Mammary epithelial cell (primary cell): ENCODE results near the gene APC2.

ENCODE experiments used
- CTCF ChIP-seq, 2 donors: IDR thresholded peaks in 1 of 2; conservative IDR thresholded peaks in 1 of 2; 2 replicates each; pipeline ENCODE4 v1.5.1; 2011 to 2012; ENCODE audit warnings: inconsistent platforms in 2 of 2, low read length in 2 of 2, mild to moderate bottlenecking in 2 of 2, control low read depth in 1 of 2, low read depth in 1 of 2; ENCODE audit not compliant: insufficient read depth in 1 of 2; ENCODE audit errors: extremely low read depth in 1 of 2
- EZH2 ChIP-seq: IDR thresholded peaks from 2 replicates; pipeline ENCODE4 v1.6.1; 2012; ENCODE audit warnings: low read length, inconsistent platforms, borderline replicate concordance

DNA sequence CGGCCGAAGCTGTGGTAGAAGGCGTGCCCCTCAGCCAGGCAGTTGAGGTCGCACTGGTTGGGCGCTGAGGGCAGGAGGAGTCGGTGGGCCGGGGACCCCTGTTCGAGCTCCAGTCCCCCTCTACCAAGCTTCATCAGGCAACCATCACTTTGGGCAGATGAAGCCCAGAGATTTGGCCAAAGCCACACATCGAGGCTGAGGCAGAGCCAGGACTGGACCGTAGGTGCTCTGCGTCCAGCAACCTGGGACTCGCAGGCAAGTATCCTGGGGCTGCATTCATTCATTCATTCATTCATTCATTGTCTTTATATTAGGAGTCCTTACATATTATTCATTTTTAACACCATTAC is 58.6 kb downstream of the APC2 start:
- TF ChIP-seq EZH2 = no peak
- TF ChIP-seq CTCF (conservative IDR thresholded peaks at IDR 0.05 in 1 of 2, IDR thresholded peaks at IDR 0.05 in 1 of 2; ENCODE audit: extremely low read depth in 1 of 2, insufficient read depth in 1 of 2, low read depth in 1 of 2, low read length in 2 of 2) = no peak
